HepG2 (cell line): Measurements from ENCODE around the gene FAM131A. TPM values are rescaled to one million over a fixed set of nuclear protein-coding genes. Genes with fewer than 3 reads are reported as not detected.
A peak's percentile ranks its signal among the peaks of the same experiment; 100 is the strongest.

Experiments used
- ADNP ChIP-seq: sonication (generic); formaldehyde crosslinking; IDR thresholded peaks from 2 replicates; pipeline ENCODE4 v1.4.0; 2020; ENCODE audit warnings: missing genetic modification reagents
- DR1 ChIP-seq: sonication (generic); formaldehyde crosslinking; IDR thresholded peaks from 2 replicates; pipeline ENCODE4 v1.8.0; 2021; ENCODE audit warnings: mild to moderate bottlenecking, missing genetic modification reagents, inconsistent platforms
- FOXM1 ChIP-seq: sonication (generic); formaldehyde crosslinking; IDR thresholded peaks from 2 replicates; pipeline ENCODE4 v1.5.0; 2020; ENCODE audit warnings: missing genetic modification reagents
- GATAD1 ChIP-seq: IDR thresholded peaks from 2 replicates; pipeline ENCODE4 v1.6.1; 2016; ENCODE audit warnings: missing genetic modification reagents, missing compliant biosample characterization
- HDAC6 ChIP-seq: fragments of 200-600 bp; sonication (generic); IDR thresholded peaks from 2 replicates; pipeline ENCODE4 v1.7.0; 2017; ENCODE audit warnings: mild to moderate bottlenecking, antibody characterized with exemption, low read length, low read depth
- HES4 ChIP-seq: sonication (generic); formaldehyde crosslinking; IDR thresholded peaks from 2 replicates; pipeline ENCODE4 v1.9.0; 2021; ENCODE audit warnings: mild to moderate bottlenecking, missing genetic modification reagents, borderline replicate concordance
- HOXA5 ChIP-seq: sonication (generic); formaldehyde crosslinking; IDR thresholded peaks from 2 replicates; pipeline ENCODE4 v1.4.0; 2020; ENCODE audit warnings: missing genetic modification reagents
- ISL2 ChIP-seq: sonication (generic); formaldehyde crosslinking; IDR thresholded peaks from 2 replicates; pipeline ENCODE4 v1.5.0; 2020; ENCODE audit warnings: missing genetic modification reagents
- MAFF ChIP-seq: IDR thresholded peaks from 2 replicates; pipeline ENCODE4 v1.6.1; 2011; ENCODE audit warnings: low read depth, low read length, improper control_type of control experiment
- MED13 ChIP-seq: sonication (generic); formaldehyde crosslinking; IDR thresholded peaks from 2 replicates; pipeline ENCODE4 v1.5.0; 2020; ENCODE audit warnings: missing genetic modification reagents
- NONO ChIP-seq, 2 experiments: fragments of 450-650 bp in 1 of 2; sonication (generic) in 1 of 2; formaldehyde crosslinking in 1 of 2; IDR thresholded peaks in 1 of 2; conservative IDR thresholded peaks in 1 of 2; 2 replicates each; pipeline versions ENCODE4 v1.6.1 to v1.8.0; 2017 to 2022; ENCODE audit warnings: mild to moderate bottlenecking in 1 of 2, missing genetic modification reagents in 1 of 2, moderate library complexity in 1 of 2
- POLR2A ChIP-seq, 2 experiments: IDR thresholded peaks; 2 replicates each; pipeline ENCODE4 v1.6.1; 2011; ENCODE audit warnings: low read depth in 2 of 2, low read length in 2 of 2, mild to moderate bottlenecking in 1 of 2, moderate library complexity in 1 of 2; ENCODE audit not compliant: insufficient read depth in 1 of 2
- POLR2G ChIP-seq: fragments of 200-400 bp; formaldehyde crosslinking; IDR thresholded peaks from 2 replicates; pipeline ENCODE4 v1.6.1; 2018; ENCODE audit warnings: mild to moderate bottlenecking, low read depth, low read length, moderate library complexity
- RBM39 ChIP-seq: fragments of 200-400 bp; formaldehyde crosslinking; IDR thresholded peaks from one replicate; pipeline ENCODE4 v1.6.1; 2018; ENCODE audit warnings: antibody characterized with exemption, mild to moderate bottlenecking, low read depth, low read length; ENCODE audit not compliant: poor library complexity, severe bottlenecking
- RXRB ChIP-seq: IDR thresholded peaks from 2 replicates; pipeline ENCODE4 v1.6.1; 2016; ENCODE audit warnings: borderline replicate concordance, missing genetic modification reagents, missing compliant biosample characterization
- SIN3A ChIP-seq: IDR thresholded peaks from 2 replicates; pipeline ENCODE4 v1.6.1; 2011; ENCODE audit warnings: low read depth, mild to moderate bottlenecking, control low read depth, low read length, borderline replicate concordance
- SOX13 ChIP-seq, 3 experiments: fragments of 450-650 bp in 1 of 3; sonication (generic) in 1 of 3; formaldehyde crosslinking in 1 of 3; IDR thresholded peaks in 2 of 3; conservative IDR thresholded peaks in 1 of 3; 2 replicates each; pipeline versions ENCODE4 v1.5.0 to v1.6.1; 2016 to 2020; ENCODE audit warnings: antibody characterized with exemption in 1 of 3, mild to moderate bottlenecking in 1 of 3, missing compliant biosample characterization in 1 of 3, missing genetic modification reagents in 1 of 3, moderate library complexity in 1 of 3
- TGIF2 ChIP-seq: IDR thresholded peaks from 2 replicates; pipeline ENCODE4 v1.6.1; 2016; ENCODE audit warnings: control low read depth, missing compliant biosample characterization
- ZFX ChIP-seq: sonication (generic); formaldehyde crosslinking; IDR thresholded peaks from 2 replicates; pipeline ENCODE4 v1.4.0; 2020; ENCODE audit warnings: mild to moderate bottlenecking, low read depth, missing genetic modification reagents, moderate library complexity
- ZNF143 ChIP-seq: sonication (generic); formaldehyde crosslinking; IDR thresholded peaks from 2 replicates; pipeline ENCODE4 v1.4.0; 2020; ENCODE audit warnings: missing genetic modification reagents
- ZNF274 ChIP-seq: sonication (generic); formaldehyde crosslinking; IDR thresholded peaks from 2 replicates; pipeline ENCODE4 v1.5.1; 2020; ENCODE audit warnings: mild to moderate bottlenecking, missing genetic modification reagents
- polyA plus RNA-seq, 8 experiments: library from polyadenylated mRNA; depleted of rRNA in 3 of 8; stranded (reverse) in 7 of 8; unstranded in 1 of 8; fragments of >200 nt; fragmentation: Illumina TruSeq in 4 of 8; extraction: Trizol in 4 of 8; gene quantifications; 2 replicates each; pipeline versions ENCODE4 v1.2.1 to v1.2.3, GENCODE V29; 2011 to 2016; ENCODE audit warnings: low read depth in 4 of 8, missing spikeins in 1 of 8, mixed read lengths in 1 of 8; ENCODE audit not compliant: insufficient read depth in 1 of 8
- total RNA-seq, 5 experiments: library from RNA; depleted of rRNA; stranded (reverse); fragments of >200 nt; fragmentation: Illumina TruSeq; extraction: Trizol; gene quantifications; 2 replicates each; pipeline ENCODE4 v1.2.3, GENCODE V29; 2016; ENCODE audit warnings: low read depth in 1 of 5
- TF ChIP-seq, protein P1 (sequence below): sonication (generic); formaldehyde crosslinking; IDR thresholded peaks from 2 replicates; pipeline ENCODE4 v1.4.0; 2020; ENCODE audit warnings: missing genetic modification reagents, borderline replicate concordance
- TF ChIP-seq, protein P2 (sequence below): sonication (generic); formaldehyde crosslinking; IDR thresholded peaks from 2 replicates; pipeline ENCODE4 v1.5.0; 2020; ENCODE audit warnings: mild to moderate bottlenecking, low read depth, missing genetic modification reagents, borderline replicate concordance
- TF ChIP-seq, protein P3 (sequence below): sonication (generic); formaldehyde crosslinking; IDR thresholded peaks from 2 replicates; pipeline ENCODE4 v1.5.0; 2020; ENCODE audit warnings: missing genetic modification reagents

Gene FAM131A
- total and polyA plus RNA-seq, 2 of the 13 experiments (the other 11 are each of a cell fraction or from before 2014, with no cell fraction given): 9.2 to 9.3 TPM

DNA sequence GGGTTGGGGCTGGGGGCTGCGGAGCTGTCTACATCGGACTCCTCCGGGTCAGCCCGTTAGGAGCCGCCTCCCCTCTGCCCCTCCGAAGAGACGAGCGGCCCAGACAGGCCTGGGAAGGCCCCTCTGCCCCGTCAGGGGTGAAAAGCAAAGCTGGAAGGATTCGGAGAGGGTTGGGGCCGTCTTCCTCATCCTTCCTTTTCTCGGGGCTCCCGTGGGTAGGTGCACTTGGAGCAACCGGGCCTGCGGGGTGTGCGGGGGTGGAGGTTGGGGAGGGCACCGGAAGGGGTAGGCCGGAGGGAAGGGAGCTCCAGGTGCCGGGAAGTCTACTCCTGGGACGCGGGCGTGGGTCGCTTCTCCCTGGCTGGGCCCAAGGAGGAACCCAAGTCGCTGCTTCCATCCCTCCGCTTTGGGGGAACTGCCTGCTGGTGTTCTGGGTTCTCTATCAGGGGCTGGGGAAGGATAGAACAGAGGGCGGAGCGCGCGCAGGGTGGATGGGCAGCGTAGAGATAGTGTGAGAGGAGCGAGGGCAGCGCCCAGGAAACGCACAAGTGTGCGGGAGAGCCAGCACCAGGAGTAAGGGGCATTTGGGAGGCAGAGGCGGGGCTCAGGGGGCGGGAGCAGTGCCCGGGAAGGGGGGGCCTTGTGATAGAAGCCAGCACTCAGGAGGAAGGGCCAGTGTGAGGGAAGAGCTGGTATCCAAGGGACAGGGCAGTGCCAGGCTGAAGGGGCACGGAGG is 24.7 kb downstream of the FAM131A start (continued):
- TF ChIP-seq RBM39 (peak; percentile 66), RXRB (CRISPR knock-in tag) (no peak), HOXA5 (0 out of 2 replicates have a peak, but pooled peaks have one; percentile 30), GATAD1 (CRISPR knock-in tag) (no peak; the same call in 1 of the 2 replicates), MAFF (no peak), SOX13 (IDR thresholded peaks at IDR 0.05) (no peak), SOX13 (CRISPR knock-in tag; conservative IDR thresholded peaks at IDR 0.05 in 1 of 2, IDR thresholded peaks at IDR 0.05 in 1 of 2) (no peak), DR1 (CRISPR knock-in tag) (peak; percentile 5), NONO (IDR thresholded peaks at IDR 0.05) (no peak), NONO (CRISPR knock-in tag; conservative IDR thresholded peaks at IDR 0.05) (peak; percentile 16; the same call in 1 of the 2 replicates), POLR2A (IDR thresholded peaks at IDR 0.05; ENCODE audit: insufficient read depth in 1 of 2, low read depth in 2 of 2, low read length in 2 of 2) (peak in 1 of 2 experiments; percentile 74; a peak in 2 of 4 replicates), ADNP (CRISPR knock-in tag) (no peak), ZFX (CRISPR knock-in tag) (peak; percentile 52), HDAC6 (no peak), ISL2 (CRISPR knock-in tag) (0 out of 2 replicates have a peak, but pooled peaks have one; percentile 15), ZNF274 (CRISPR knock-in tag) (peak; percentile 79; the same call in 1 of the 2 replicates), TGIF2 (CRISPR knock-in tag) (no peak), MED13 (CRISPR knock-in tag) (0 out of 2 replicates have a peak, but pooled peaks have one; percentile 36), SIN3A (0 out of 2 replicates have a peak, but pooled peaks have one; percentile 1), HES4 (CRISPR knock-in tag) (0 out of 2 replicates have a peak, but pooled peaks have one; percentile 27), FOXM1 (0 out of 2 replicates have a peak, but pooled peaks have one; percentile 11), POLR2G (peak; percentile 15), ZNF143 (CRISPR knock-in tag) (peak; percentile 44; the same call in 1 of the 2 replicates)
- TF ChIP-seq, protein P1, sequence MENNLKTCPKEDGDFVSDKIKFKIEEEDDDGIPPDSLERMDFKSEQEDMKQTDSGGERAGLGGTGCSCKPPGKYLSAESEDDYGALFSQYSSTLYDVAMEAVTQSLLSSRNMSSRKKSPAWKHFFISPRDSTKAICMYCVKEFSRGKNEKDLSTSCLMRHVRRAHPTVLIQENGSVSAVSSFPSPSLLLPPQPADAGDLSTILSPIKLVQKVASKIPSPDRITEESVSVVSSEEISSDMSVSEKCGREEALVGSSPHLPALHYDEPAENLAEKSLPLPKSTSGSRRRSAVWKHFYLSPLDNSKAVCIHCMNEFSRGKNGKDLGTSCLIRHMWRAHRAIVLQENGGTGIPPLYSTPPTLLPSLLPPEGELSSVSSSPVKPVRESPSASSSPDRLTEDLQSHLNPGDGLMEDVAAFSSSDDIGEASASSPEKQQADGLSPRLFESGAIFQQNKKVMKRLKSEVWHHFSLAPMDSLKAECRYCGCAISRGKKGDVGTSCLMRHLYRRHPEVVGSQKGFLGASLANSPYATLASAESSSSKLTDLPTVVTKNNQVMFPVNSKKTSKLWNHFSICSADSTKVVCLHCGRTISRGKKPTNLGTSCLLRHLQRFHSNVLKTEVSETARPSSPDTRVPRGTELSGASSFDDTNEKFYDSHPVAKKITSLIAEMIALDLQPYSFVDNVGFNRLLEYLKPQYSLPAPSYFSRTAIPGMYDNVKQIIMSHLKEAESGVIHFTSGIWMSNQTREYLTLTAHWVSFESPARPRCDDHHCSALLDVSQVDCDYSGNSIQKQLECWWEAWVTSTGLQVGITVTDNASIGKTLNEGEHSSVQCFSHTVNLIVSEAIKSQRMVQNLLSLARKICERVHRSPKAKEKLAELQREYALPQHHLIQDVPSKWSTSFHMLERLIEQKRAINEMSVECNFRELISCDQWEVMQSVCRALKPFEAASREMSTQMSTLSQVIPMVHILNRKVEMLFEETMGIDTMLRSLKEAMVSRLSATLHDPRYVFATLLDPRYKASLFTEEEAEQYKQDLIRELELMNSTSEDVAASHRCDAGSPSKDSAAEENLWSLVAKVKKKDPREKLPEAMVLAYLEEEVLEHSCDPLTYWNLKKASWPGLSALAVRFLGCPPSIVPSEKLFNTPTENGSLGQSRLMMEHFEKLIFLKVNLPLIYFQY (CRISPR knock-in tag): no peak
- TF ChIP-seq, protein P2, sequence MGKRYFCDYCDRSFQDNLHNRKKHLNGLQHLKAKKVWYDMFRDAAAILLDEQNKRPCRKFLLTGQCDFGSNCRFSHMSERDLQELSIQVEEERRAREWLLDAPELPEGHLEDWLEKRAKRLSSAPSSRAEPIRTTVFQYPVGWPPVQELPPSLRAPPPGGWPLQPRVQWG (CRISPR knock-in tag): no peak
- TF ChIP-seq, protein P3, sequence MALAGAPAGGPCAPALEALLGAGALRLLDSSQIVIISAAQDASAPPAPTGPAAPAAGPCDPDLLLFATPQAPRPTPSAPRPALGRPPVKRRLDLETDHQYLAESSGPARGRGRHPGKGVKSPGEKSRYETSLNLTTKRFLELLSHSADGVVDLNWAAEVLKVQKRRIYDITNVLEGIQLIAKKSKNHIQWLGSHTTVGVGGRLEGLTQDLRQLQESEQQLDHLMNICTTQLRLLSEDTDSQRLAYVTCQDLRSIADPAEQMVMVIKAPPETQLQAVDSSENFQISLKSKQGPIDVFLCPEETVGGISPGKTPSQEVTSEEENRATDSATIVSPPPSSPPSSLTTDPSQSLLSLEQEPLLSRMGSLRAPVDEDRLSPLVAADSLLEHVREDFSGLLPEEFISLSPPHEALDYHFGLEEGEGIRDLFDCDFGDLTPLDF (CRISPR knock-in tag): 0 out of 2 replicates have a peak, but pooled peaks have one; percentile 28
